Measurements from ENCODE around the gene HSD11B1L.

GRCh38 chr19:5691822-5692722, 11.2 kb downstream of the HSD11B1L start:
- no peak for TF ChIP-seq YY1 (IDR thresholded peaks at IDR 0.05; ENCODE audit: insufficient read depth, insufficient read length)
- TF ChIP-seq ZNF274 (IDR thresholded peaks at IDR 0.05; ENCODE audit: low read depth, low read length), result no peak

All from NT2/D1 (cell line).